RPMI8226 (cell line): ENCODE measurements around the gene PTPRB.

Experiments used
- DNase-seq: peaks from one replicate; pipeline ENCODE4 v3.0.0-alpha.2; 2015

The PTPRB gene

DNA sequence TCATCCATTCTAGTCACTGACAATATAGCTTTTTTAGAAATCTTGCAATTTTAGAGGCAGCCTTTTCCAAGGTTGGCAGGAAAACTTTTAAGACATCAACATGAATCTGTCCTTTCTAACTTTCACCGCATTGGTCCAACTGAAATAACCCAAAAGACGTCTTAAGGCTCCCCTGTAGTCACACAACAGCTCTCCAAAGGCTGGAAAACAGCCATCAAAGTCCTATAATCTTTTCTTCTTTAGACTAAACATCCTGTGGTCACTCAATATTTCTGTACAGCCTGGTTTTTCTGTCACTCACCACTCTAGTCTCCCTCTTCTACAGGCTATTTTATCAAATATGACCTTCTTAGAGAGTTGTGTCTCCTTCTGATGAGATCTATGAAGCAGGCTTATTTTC is 4.5 kb upstream of the PTPRB start:
- DNase-seq: no peak

DNA sequence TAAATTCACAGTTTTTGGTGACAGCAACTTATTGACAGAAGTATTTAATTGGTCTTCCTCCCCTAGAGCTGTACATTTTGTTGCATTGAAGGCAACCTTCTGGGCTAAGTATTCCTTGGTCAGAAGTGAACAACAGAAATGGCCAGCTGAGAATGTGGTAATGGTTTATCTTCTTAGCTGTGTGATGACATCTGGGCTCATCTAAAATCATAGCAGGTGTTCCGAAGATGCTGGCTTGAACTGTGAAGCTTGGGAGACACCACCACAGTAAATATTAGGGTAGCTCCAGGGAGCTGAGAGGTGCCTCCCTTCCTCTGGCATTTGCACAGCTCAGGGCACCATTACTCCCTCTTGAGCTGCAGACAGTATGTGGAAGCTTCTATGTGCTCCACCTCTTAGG is 3.7 kb upstream of the PTPRB start:
- no peak for DNase-seq

DNA sequence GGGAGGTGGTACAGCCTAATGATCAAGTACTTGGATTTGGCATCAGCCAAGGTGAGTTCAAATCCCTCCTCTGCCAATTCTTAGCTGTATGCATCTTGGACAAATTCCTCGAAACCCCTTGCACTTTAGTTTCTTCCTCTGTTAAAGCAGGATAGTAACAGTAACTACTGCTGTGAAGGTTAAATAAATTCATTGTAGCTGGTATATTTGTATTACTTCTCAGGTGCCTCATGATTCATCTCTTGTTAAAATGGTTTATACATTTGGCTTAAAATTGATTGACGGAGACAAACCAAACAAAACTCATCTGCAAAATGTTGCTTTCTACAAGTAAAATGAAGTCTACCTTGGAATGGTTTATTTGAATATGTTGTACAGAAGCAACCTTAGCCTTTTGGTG is 2.3 kb upstream of the PTPRB start:
- no peak for DNase-seq

DNA sequence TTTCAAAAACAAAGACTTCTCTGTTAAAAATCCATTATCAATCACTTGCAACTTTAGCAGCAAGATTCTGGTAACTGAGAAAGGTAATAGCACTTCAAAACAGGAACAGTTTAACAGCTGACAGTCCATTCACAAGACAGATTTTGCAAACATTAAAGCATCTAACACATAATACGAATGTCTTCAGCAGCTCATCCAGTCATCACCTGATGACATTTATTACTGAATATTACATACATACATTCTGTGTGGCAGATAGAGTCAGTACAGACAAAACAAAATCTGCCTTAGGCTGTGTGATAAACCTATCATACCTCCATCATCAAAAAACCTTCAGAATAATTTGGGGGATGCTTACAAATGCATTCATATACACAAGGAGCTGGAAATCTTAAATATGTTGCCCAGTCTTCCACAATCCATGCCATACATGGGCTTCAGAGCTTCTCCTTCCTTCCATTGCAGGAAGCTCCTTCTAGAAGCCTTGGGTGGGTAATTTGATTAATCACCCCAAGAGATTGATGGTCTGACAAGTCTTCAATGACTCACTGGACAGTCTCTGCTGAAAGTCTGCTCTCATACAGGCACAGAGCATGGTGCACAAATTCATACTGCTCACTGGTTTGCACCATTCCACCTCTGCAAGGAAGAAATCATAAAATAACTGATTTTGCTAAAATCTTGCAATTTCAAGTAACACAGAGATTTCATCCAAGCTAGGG is 1.6 kb upstream of the PTPRB start:
- DNase-seq: no peak

DNA sequence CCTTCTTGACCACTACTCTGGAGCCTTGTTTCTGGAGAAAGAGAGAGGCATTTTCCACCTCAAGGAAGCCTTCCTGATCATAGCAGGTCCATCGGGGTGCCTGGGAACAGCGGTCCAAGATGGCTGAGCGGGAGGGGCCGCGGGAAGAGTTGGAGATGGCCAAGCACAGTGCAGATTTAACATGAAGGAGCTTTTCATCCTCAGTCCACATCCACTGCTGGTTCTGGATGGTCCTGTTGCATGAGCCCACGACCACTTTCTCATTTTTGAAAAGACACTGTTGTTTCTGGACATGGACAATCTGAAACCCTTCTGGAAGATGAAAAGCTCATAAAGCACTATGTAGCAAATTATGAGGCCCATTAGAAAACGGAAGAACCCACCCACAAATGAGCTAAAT is 1.5 kb downstream of the PTPRB start:
- no peak for DNase-seq

DNA sequence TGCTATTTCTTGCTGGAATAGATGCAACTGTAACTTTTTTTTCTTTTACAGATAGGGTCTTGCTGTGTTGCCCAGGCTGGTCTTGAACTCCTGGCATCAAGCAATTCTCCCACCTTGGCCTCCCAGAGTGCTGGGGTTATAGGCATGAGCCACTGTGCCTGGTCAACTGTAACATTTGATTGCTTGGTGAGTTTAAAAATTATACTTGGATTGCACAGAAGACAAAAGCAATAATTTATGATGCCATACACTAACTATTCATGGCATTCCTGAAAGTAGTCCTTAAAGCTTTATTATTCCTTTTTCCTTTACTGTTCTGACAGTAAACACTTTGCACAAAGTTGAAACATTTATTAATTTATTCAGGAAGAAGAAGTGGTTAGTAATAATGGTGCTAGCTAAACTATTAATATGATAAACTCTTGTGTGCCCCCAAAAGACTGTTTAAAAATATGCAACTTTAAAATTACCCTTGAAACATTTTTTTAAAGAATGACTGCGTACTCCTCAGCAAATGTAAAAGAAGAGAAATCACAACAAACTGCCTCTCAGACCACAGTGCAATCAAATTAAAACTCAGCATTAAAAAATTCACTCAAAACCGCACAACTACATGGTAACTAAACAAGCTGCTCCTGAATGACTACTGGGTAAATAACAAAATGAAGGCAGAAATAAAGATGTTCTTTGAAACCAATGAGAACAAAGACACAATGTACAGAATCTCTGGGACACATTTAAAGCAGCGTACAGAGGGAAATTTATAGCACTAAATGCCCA is 8.3 kb downstream of the PTPRB start:
- DNase-seq: no peak

DNA sequence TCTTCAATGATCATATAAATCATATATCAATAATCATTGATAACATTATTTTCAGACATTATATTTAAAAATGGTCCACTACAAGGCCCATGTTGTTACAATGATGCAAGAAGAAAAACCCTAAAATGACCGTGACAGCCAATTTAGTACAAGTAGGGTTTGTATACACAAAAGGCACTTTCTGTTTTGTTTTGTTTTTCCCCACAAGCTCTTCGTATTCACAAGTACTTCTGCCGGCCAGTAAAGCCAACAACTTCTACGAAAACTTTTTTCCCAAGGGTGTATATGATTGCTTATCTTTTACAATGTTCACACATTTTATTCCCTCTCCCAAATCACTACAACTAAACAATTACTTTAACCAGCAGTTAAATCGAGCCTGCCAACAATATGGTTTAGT is 9.6 kb downstream of the PTPRB start:
- DNase-seq: no peak

DNA sequence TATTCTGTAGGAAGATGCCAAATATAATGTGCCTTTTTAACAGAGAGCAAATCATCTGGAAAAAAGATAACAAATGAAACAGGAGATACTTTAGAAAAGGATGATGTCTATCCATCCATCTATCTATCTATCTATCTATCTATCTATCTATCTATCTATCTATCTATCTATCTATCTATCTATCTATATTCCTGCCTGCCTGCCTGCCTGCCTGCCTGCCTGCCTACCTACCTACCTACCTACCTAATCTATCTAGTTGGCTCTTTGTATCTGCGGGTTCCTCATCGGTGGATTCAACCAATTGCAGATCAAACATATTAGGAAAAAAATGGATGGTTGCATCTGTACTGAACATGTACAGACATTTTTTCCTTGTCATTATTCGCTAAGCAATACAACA is 11.0 kb downstream of the PTPRB start:
- no peak for DNase-seq

DNA sequence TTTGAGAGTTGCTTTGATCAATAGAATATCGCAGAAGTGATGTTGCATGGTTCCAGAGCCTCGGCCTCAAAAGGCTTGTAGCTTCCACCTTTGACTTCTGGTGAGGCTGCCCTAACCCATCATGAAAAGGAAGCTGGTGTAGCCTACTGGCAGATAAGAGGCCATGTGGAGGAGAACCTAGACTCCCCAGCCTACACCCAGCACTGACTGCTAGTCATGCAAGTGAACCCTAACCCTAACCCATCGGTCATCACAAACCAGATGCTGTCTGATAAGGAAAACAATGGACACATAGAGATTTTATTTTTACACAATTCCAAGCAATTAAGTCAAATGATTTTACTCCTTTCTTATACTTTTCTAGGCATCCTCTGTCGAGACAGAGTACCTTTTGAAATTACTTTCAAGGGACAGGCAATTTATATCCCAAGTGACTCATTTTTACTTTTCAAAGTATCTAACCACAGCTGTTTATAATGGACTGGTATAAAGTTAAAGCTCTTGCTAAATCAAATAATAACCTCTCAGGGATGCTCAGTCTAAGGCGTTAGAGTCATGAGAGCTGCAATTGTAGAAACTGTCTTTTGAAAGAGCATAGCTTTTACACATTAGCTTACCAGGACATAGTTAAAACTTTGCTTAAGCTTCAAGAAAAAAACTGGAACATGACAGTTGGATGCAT is 17.6 kb downstream of the PTPRB start:
- DNase-seq: no peak

DNA sequence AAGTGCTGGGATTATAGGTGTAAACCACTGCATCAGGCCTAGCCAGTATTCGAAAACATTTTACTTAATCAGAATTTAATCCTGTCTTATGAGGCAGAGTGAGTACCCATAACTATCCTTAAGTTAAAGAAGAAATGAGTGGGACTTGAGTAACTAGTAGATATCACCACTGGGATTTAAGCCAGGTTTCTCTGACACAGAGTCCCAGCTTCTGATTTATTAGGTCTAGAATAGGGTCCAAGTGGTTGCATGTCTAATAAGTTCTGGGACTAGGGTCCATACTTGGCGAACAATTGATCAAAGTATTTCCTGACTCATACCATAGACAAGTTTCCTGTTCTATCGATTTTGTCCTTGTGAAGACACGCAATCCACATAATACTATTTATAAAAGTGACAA is 18.9 kb downstream of the PTPRB start:
- no peak for DNase-seq

DNA sequence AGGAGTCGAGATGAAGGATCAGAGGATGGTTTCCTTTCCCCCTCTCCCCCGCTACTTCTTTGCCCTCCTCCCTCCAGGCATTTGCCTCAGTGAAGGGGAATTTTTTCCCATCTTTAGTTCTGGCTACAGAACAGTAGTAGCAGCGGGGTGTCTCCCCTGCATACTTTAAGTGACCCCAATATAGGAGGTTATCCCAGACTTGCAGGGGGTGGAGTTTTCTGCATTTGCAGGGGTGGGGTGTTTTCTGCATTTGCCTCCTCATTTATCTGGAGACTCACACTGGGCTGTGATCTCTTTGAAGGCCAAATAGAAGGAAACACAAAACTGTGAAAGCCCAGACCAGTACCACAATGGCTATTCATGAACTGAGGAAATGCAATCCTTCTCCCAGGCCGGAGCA is 19.8 kb downstream of the PTPRB start:
- DNase-seq: no peak

DNA sequence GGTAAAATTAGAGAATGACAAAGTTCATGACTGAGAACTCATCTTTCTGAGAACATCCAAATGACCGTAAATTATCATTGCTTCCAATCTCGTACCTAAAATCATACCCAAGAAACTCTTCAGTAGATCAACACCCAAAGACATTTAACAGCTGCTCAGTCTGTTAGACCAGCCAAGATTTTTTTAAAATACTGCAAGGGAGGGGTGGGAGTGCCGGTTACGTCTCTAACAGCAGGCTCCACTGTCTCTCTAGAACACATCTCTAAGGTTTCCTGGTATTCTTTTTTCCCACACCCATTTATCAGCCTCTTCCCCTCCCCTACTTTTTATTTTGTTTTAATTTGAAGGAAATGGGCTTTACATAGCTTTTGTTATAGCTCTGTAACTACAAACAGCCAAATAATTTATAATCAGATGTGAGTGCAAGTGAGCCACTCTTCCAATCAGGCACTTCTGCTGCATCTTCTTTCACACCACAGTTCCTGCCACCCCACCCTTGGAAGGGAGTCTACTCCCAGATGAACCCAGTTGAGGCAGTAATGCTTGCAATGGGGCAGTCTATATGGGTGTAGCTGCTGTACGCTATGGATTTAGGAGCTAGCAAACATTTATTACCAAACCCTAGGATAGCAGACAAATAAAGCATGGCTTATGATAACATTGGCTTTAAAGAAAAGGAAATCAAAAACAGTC is 21.9 kb downstream of the PTPRB start:
- DNase-seq: no peak

DNA sequence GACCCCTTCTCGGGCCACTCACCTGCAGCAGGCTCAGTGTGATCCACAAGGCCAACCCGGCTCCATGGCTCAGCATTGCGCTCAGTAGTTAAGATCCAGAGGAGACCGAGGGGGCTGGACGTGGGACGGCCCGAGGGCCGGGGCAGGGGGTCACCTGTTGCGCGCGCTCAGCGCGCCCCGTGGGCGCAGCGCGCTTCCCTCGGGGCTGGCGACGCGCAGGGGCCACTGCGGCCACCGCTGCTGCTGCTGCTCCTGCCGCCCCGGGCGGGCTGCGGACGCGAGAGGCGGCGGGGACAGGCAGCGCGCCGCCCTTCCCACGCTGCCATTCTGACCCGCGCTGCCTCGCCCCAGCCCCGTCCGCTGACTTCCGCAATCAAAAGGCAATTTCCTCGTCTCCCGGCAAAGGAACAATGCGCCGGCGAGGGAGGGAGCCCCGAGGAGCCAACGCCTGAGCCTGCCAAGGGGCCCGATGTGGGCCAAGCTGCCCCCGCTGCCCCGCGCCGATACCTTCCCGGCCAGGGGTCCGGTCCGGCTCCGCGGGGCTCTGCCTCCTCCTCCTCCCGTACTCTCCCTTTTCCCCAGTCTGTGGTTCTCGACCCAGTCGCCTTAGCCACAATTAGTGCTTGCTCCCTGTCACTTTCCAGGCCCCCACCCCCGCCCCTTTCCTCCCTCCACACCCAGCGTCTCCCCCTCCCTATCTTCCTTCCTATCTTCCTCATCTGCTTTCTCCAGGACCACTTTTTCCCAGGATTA is 27.3 kb downstream of the PTPRB start:
- DNase-seq: peak; percentile 5

DNA sequence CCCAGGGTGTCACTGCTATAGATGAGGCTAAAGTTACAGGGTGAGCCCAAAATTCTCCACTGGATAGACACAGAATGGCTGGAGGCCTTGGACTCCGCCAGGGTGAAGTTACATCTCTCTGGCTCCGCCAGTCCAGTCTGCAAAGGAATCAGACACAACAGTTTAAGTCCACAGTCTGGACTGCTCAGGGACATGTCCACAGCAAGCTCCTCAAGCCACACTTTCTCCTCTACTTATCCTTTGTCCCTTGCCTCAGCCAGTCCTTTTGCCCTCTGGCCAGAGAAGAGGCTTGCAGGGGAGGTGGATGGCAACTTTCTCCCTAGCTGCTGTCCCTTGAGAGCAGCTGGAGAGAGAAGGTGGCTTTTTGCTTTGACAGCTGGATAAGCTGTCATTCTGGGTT is 28.0 kb downstream of the PTPRB start:
- DNase-seq: no peak

DNA sequence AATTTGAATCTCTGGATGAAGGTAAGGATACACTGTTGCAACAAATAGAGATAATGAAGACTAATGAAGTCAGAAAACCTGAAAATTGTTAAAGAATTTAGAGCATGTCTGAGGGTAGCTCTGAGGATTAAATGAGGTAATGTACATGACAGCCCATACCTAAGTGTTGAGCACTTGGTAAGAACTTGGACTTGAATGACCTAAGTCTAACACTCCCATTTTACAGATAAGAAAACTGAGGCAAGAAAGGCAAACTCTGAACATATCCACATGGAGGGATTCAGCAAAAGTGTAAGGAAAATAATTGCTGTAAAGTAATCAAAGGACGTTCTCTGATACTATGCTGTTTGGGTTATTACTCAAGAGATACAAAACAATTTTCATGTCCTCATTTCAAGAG is 29.0 kb downstream of the PTPRB start:
- no peak for DNase-seq

DNA sequence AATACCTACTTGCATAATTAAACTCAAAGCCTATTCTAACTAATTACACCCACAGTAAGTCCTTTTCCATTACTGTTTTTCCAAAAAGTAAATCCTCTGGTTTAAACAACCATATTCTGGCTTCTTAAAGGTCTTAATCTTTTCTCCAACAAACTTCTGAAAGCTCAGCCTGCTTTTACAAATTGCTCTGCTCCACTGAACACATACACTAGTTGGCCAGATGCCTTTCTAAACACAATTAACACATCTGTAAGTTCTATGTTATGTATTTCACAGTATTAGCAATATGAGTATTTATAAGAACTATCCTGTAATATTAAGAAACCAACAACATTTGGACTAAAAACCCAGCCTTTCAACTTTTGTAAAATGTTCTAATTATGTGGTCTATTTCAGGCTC is 30.1 kb downstream of the PTPRB start:
- no peak for DNase-seq

DNA sequence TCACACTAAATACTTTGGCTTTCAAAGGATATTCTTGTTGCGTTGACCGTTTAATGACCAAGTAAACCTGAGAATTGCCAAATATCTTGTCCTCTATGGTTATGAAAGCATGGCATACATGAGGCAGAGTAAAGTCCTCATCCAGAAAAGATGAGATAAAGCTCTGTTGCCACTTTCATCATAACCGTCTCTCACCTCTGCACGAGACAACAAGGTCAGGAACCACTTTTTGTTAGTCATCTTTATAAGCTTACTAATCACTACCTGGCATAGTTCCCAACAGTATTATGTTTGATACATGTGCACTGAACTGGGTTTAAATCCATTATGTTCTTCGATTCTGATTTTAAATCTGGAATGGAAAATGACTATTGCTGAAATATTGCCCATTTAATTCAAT is 31.3 kb downstream of the PTPRB start:
- DNase-seq: no peak

DNA sequence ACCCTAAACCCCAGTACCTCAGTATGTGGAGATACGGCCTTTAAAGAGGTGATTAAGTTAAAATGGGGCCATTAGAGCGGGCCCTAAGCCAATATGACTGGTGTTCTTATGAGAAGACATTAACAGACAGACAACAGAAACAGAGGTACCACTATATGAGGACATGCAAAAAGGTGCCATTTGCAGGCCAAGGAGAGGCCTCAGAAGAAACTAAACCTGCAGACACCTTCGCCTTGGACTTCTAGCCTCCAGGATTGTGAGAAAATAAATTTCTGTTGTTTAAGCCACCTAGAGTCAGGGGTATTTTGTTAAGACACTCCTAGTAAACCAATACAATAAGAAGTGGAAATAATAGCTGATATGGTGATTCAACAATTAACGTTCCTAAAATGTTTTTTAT is 32.6 kb downstream of the PTPRB start:
- no peak for DNase-seq

DNA sequence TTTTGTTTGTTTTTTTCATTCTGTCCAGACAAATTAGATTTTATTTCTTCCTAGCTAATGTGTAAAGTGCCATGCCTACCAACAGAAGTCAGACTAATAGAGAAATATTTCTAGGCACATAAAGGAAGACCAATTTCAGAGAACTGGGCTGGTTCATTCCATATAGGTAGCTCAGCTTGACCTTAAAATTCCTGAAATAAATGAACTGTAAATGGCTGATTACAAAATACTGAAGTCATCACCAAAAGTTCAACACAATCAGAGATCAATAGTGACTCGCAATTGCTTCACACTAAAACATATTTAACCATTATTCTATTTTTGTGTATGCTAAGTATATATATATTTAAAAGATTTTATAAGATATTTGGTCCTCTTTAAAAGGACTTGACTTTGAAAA is 34.2 kb downstream of the PTPRB start:
- DNase-seq: no peak

DNA sequence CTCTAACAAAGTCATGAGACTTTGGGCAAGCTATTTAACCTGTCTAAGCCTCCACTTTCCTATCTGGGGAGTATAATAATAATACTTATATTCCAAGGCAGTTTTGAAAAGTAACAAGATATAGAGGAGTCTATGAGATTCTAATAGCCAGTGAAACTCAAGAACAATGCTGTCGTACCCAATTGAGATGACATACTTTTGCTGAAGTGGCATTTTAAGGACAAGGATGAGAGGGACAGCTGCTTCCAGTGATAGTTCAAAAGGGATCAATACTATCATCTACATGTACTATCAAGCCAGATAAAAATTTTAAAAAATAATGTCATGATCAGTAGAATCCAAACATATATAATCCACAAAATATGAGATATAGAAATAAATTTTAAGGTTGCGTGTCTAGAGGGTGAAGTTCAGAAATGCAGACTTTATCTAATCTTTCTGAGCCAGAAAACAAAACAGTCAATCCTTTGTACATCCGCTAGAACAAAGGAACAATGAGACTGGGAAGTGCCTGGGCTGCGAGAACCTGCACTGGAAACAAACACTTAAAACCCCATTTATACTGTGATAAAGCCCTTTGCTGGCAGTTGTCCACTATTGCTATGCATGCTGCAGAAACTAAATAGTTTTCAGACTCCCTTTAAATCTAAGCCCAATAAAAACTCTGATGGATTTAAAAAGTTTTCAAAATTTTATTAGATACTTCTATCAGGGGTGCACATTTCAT is 38.6 kb downstream of the PTPRB start:
- no peak for DNase-seq

DNA sequence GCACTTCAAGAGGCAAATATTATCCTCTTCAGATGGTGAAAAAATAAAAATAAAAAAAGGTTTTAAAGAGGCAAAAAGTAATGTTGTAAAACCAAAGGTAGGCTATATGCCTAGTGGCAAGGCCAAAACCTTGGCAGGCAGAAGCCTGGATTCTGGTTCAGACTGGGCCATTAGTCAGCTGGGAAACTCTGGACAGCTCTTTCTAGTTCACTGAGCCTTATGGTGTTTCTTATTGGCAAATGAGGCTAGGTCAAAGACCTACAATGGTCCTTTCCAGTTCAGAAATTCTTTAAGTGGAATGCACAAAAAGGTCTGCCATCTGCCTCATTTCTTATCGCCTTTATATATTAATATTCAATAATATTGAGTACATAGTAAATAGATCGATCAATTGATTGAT is 44.6 kb downstream of the PTPRB start:
- no peak for DNase-seq

DNA sequence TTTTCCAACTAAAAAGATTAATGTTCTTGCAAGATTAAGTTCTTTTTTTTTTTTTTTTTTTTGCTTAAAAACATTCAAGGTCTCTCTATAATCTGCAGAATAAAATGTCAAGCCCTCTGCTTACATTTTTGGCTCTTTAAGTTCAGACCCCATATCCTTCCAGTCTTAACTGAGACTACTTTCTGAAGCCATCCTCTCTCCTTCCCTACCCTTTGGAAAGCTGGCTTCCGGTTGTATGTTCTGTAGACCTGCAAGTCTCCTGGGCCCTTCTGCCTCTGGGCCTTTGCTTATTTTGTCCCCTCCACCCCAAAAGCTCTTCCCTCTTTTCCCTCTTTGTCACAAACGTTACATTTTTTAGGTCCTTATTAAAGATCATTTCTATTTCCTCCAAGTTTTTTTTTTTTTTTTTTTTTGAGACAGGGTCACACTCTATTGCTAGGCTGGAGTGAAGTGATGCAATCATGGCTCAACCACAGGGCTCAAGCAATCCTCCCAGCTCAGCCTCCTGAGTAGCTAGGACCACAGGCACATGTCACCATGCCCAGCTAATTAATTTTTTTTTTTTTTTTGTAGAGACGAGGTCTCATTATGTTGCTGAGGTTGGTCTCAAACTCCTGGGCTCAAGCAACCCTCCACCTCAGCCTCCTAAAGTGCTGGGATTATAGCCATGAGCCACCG is 46.5 kb downstream of the PTPRB start:
- no peak for DNase-seq
